HEK293 (cell line): ENCODE measurements around the gene PSTPIP2.

Experiments used
- CTCF ChIA-PET: fragments of 350-600 bp; formaldehyde crosslinking; extraction: SDS; loops from one replicate; lab custom pipeline; 2021; ENCODE audit warnings: antibody characterized with exemption; lab: Yijun Ruan, JAX
- POLR2A ChIA-PET: fragments of 300-600 bp; formaldehyde crosslinking; extraction: SDS; loops from one replicate; lab custom pipeline; 2020; ENCODE audit warnings: antibody characterized with exemption, inconsistent platforms; lab: Yijun Ruan, JAX
- H3K27ac ChIP-seq: fragments of 200-500 bp; sonication (Bioruptor generic); 2 replicates; pipeline ENCODE4 v1.5.1; 2014; ENCODE audit warnings: low read depth, low read length, control low read depth, inconsistent platforms; ENCODE audit errors: extremely low read depth
- H3K36me3 ChIP-seq, 2 experiments: fragments of 200-500 bp in 1 of 2; sonication (Bioruptor generic) in 1 of 2; 1 replicate in 1 of 2; 2 replicates in 1 of 2; pipeline ENCODE4 v1.5.1; 2014 to 2017; ENCODE audit warnings: inconsistent platforms in 2 of 2, low read length in 2 of 2; ENCODE audit not compliant: control insufficient read depth in 2 of 2, insufficient read depth in 1 of 2
- H3K4me1 ChIP-seq: fragments of 200-500 bp; sonication (Bioruptor generic); 2 replicates; pipeline ENCODE4 v1.5.1; 2014; ENCODE audit warnings: mild to moderate bottlenecking, low read length, inconsistent platforms; ENCODE audit not compliant: control insufficient read depth, insufficient read depth
- H3K4me3 ChIP-seq: 2 replicates; pipeline ENCODE4 v1.5.1; 2011; ENCODE audit warnings: low read depth, mild to moderate bottlenecking, control low read depth, low read length, moderate library complexity
- H3K9me3 ChIP-seq: fragments of 200-500 bp; sonication (Bioruptor generic); 2 replicates; pipeline ENCODE4 v1.5.1; 2014; ENCODE audit warnings: low read depth, low read length, inconsistent platforms; ENCODE audit not compliant: control insufficient read depth, insufficient read depth
- ELK4 ChIP-seq: IDR thresholded peaks from 2 replicates; pipeline ENCODE4 v1.6.1; 2011; ENCODE audit warnings: mild to moderate bottlenecking, low read depth, low read length, borderline replicate concordance
- HOXD13 ChIP-seq: sonication (generic); formaldehyde crosslinking; IDR thresholded peaks from 2 replicates; pipeline ENCODE4 v1.8.0; 2022; ENCODE audit warnings: missing genetic modification reagents, borderline replicate concordance
- OVOL3 ChIP-seq: fragments of 450-650 bp; formaldehyde crosslinking; IDR thresholded peaks from 2 replicates; pipeline ENCODE4 v1.5.1; 2016; ENCODE audit warnings: missing biosample characterization, missing genetic modification characterization
- PBX3 ChIP-seq: sonication (generic); formaldehyde crosslinking; IDR thresholded peaks from 2 replicates; pipeline ENCODE4 v1.8.1; 2022; ENCODE audit warnings: mild to moderate bottlenecking, moderate library complexity, missing genetic modification reagents
- ZBTB11 ChIP-seq: fragments of 450-650 bp; formaldehyde crosslinking; conservative IDR thresholded peaks from 2 replicates; pipeline ENCODE4 v1.5.1; 2016; ENCODE audit warnings: low read depth, missing biosample characterization, missing genetic modification characterization
- ZNF148 ChIP-seq: fragments of 450-650 bp; formaldehyde crosslinking; IDR thresholded peaks from 2 replicates; pipeline ENCODE4 v1.5.0; 2017; ENCODE audit warnings: missing biosample characterization, missing genetic modification characterization, borderline replicate concordance
- ZNF221 ChIP-seq: fragments of 450-650 bp; formaldehyde crosslinking; IDR thresholded peaks from 2 replicates; pipeline ENCODE4 v1.5.1; 2017; ENCODE audit warnings: missing biosample characterization, missing genetic modification characterization, borderline replicate concordance
- ZNF391 ChIP-seq: fragments of 450-650 bp; formaldehyde crosslinking; IDR thresholded peaks from 2 replicates; pipeline ENCODE4 v1.5.1; 2016; ENCODE audit warnings: low read depth, missing biosample characterization, missing genetic modification characterization, borderline replicate concordance
- ZNF416 ChIP-seq: fragments of 450-650 bp; formaldehyde crosslinking; IDR thresholded peaks from 2 replicates; pipeline ENCODE4 v1.5.1; 2016; ENCODE audit warnings: missing biosample characterization, missing genetic modification characterization
- ZNF596 ChIP-seq: fragments of 450-650 bp; IDR thresholded peaks from 2 replicates; pipeline ENCODE4 v1.5.0; 2018; ENCODE audit warnings: missing biosample characterization, mild to moderate bottlenecking, missing genetic modification characterization, moderate library complexity
- ZNF624 ChIP-seq: fragments of 450-650 bp; formaldehyde crosslinking; IDR thresholded peaks from 2 replicates; pipeline ENCODE4 v1.5.1; 2017; ENCODE audit warnings: missing biosample characterization, missing genetic modification characterization
- ZNF658 ChIP-seq: fragments of 450-650 bp; formaldehyde crosslinking; IDR thresholded peaks from 2 replicates; pipeline ENCODE4; 2016; ENCODE audit warnings: missing biosample characterization, missing genetic modification characterization
- ZXDB ChIP-seq: fragments of 450-650 bp; formaldehyde crosslinking; IDR thresholded peaks from 2 replicates; pipeline ENCODE4 v1.5.1; 2016; ENCODE audit warnings: missing biosample characterization, missing genetic modification characterization
- TF ChIP-seq, protein P1 (sequence below): fragments of 450-650 bp; formaldehyde crosslinking; IDR thresholded peaks from 2 replicates; pipeline ENCODE4 v1.5.1; 2016; ENCODE audit warnings: missing biosample characterization, missing genetic modification characterization, low read depth
- TF ChIP-seq, protein P2 (sequence below): fragments of 450-650 bp; formaldehyde crosslinking; IDR thresholded peaks from 2 replicates; pipeline ENCODE4 v1.5.1; 2016; ENCODE audit warnings: missing biosample characterization, missing genetic modification characterization
- TF ChIP-seq, protein P3 (sequence below): fragments of 450-650 bp; formaldehyde crosslinking; IDR thresholded peaks from 2 replicates; pipeline ENCODE4 v1.5.1; 2017; ENCODE audit warnings: missing biosample characterization, missing genetic modification characterization

PSTPIP2 gene

DNA sequence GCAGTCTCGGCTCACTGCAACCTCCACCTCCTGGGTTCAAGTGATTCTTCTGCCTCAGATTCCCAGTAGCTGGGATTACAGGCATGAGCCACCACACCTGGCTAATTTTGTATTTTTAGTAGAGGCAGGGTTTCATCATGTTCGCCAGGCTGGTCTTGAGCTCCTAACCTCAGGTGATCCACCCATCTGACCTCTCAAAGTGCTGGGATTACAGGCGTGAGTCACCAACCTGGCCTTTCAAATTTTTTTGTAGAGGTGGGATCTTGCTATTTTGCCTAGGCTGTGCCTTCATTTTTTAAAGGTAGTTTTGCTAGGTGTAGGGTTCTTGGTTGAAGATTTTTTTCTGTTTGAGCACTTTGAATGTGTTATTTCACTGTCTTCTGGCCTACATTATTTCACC is 38.3 kb upstream of the PSTPIP2 start:
- H3K4me1 ChIP-seq = no peaks in the 10 kb centered on the region
- ChIA-PET CTCF (interaction anchor here (0.5 to 0.6 kb wide), 2 partner anchors 49 to 138 kb away, joined by 3 to 4 read pairs; no protein-coding TSS in a partner anchor), POLR2A (interaction anchor here (0.7 kb wide), 1 partner anchor 546 kb away, joined by 3 read pairs; no protein-coding TSS in a partner anchor)
- H3K36me3 ChIP-seq = peaks cover 45 to 66% of the 10 kb centered on the region in 2 experiments
- no peaks in the 10 kb centered on the region for H3K9me3 ChIP-seq
- H3K4me3 ChIP-seq = no peak overlapping the region
- H3K27ac ChIP-seq = no peak overlapping the region
- TF ChIP-seq, protein P1, sequence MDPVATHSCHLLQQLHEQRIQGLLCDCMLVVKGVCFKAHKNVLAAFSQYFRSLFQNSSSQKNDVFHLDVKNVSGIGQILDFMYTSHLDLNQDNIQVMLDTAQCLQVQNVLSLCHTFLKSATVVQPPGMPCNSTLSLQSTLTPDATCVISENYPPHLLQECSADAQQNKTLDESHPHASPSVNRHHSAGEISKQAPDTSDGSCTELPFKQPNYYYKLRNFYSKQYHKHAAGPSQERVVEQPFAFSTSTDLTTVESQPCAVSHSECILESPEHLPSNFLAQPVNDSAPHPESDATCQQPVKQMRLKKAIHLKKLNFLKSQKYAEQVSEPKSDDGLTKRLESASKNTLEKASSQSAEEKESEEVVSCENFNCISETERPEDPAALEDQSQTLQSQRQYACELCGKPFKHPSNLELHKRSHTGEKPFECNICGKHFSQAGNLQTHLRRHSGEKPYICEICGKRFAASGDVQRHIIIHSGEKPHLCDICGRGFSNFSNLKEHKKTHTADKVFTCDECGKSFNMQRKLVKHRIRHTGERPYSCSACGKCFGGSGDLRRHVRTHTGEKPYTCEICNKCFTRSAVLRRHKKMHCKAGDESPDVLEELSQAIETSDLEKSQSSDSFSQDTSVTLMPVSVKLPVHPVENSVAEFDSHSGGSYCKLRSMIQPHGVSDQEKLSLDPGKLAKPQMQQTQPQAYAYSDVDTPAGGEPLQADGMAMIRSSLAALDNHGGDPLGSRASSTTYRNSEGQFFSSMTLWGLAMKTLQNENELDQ (tag by site-specific recombination) = no peak
- TF ChIP-seq ZXDB (tag by site-specific recombination) = no peak
- no peak for TF ChIP-seq ZNF658 (tag by site-specific recombination)
- no peak for TF ChIP-seq ZNF624
- TF ChIP-seq ZBTB11 = no peak
- TF ChIP-seq ZNF221 = no peak
- no peak for TF ChIP-seq HOXD13 (CRISPR knock-in tag)
- TF ChIP-seq PBX3 (CRISPR knock-in tag) = no peak
- TF ChIP-seq ZNF596 (tag by site-specific recombination) = no peak
- TF ChIP-seq ZNF391 (tag by site-specific recombination) = no peak
- no peak for TF ChIP-seq ZNF148 (tag by site-specific recombination)
- TF ChIP-seq, protein P2, sequence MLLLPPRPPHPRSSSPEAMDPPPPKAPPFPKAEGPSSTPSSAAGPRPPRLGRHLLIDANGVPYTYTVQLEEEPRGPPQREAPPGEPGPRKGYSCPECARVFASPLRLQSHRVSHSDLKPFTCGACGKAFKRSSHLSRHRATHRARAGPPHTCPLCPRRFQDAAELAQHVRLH = no peak
- TF ChIP-seq OVOL3 (tag by site-specific recombination) = no peak
- TF ChIP-seq, protein P3, sequence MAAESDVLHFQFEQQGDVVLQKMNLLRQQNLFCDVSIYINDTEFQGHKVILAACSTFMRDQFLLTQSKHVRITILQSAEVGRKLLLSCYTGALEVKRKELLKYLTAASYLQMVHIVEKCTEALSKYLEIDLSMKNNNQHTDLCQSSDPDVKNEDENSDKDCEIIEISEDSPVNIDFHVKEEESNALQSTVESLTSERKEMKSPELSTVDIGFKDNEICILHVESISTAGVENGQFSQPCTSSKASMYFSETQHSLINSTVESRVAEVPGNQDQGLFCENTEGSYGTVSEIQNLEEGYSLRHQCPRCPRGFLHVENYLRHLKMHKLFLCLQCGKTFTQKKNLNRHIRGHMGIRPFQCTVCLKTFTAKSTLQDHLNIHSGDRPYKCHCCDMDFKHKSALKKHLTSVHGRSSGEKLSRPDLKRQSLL (tag by site-specific recombination) = no peak
- TF ChIP-seq ELK4 = no peak
- no peak for TF ChIP-seq ZNF416 (tag by site-specific recombination)
- TF ChIP-seq, all 188 proteins: peak for 0
